GM19099 (cell line): ENCODE data around the gene ABCA3.

Experiments
- POLR2A ChIP-seq: IDR thresholded peaks from 3 replicates; pipeline ENCODE4 v1.6.1; 2011; ENCODE audit warnings: low read depth; ENCODE audit not compliant: insufficient read length; ENCODE audit errors: extremely low read depth

The ABCA3 gene

DNA sequence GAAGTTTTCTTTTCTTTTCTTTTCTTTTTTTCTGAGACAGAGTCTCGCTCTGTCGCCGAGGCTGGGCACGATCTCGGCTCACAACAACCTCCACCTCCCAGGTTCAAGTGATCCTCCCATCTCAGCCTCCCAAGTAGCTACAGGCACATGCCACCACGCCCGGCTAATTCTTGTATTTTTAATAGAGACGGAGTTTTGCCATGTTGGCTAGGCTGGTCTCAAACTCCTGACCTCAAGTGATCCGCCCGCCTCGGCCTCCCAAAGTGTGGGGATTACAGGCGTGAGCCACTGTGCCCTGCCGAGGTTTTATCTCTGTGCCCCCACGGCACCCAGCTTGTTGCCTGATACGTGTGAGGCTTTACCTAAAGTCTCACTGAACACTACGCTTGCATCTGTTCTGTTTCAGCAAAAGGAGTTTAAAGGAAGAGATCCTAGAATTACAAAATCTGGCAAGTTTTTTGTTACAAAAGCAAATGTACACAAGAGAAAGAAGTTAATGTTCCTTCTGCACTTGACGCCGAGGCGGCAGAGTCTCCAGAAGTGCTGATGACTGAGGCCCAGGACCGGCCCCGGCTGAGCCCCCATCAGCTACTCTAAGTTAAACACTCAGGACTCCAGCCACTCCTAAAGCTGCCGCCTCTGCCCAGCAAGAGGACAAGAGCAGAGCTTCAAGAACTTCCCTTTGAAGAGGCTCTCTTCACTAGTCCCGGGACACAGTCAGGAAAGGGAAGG lies 9.2 kb downstream of the ABCA3 start:
- no peak for TF ChIP-seq POLR2A

DNA sequence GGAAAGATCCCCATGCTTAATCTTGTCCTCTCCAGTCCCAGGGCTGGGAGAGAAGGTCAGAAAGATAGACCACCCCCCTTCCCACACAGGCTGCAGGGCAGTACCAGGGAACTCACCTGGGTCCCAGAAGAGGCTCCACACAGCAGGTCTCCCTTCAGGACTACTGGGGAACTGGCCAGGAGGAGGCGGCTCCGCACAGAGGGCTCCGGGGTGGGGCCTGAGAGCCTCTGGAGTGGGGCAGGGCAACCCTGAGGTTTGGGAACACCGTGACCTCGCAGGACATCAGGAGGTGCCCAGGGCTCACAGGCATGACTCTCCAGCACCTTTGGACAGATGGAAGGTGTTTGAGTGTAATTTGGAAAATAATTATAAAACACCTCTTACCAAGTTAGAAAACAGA lies 11.0 kb downstream of the ABCA3 start:
- TF ChIP-seq POLR2A, result no peak

DNA sequence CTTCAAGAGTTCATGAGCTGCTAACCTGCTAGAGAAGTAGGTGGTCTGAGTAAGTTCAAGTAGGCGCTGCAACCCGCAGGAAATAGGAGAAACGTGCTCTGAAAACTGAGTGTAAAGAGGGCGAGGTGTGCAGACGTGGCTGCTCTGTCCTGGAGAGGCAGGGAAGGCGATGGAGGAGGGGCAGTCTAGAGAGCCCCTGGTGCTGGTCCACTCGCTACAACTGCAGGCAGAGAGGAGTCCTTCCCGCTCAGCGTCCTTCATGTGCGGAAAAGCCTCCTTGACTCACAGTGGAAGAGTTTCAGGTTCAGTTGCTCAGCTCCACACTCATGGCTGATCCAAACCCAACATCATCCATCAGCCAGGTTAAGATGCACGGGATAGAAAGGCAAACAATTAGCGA lies 12.1 kb downstream of the ABCA3 start:
- TF ChIP-seq POLR2A, result no peak

GRCh38 chr16:2326191-2326590 lies 14.3 kb downstream of the ABCA3 start:
- no peak for TF ChIP-seq POLR2A

- TF ChIP-seq POLR2A, result no peak
Observed at GRCh38 chr16:2325791-2326190, 14.7 kb downstream of the ABCA3 start.

DNA sequence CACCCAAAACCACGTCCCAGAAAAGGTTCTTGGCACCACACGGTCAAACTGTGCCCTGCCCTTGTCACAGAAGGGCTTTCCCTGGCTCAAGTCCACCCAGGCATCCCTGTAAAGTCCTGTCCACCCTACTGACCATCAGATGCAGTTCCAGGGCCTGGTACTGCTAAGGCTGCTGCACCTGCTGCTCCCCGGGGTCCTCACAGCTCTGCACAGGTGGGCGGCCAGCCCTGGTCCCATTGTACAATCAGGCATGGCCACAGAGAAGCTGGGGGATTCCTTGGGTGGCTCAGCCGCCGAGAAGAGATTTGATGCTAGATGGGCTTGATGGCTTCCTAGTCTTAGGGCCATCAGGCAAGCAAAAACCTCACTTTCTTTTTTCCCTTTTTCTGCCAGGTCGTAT lies 15.3 kb downstream of the ABCA3 start:
- TF ChIP-seq POLR2A, result no peak

DNA sequence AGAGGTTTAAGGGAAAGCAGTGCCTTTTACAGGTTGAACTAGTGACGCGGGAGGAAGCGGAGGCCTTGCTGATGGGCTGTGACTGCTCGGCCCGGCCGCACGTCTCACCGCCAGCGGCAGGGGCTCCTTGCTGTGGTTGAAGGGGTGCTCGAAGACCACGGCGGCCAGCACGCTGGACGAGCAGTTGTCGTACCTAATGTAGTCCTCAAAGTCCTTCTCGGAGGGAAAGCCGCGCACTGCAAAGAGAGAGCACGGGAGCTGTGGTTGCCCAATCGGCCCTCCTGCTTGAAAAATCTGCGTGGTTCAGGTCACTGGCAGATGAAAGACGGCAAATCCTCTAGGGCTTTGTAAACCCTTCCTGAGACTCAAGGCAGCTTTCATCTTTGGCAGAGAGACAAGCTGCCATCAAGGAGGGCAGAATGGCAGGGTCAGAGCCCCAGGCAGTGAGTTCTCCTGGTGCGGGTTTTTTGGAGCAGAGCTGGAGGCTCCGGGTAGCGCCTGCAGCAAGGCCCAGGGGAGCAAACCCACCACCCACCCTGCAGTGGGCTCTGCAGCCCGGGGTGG lies 16.1 kb downstream of the ABCA3 start:
- no peak for TF ChIP-seq POLR2A

GRCh38 chr16:2323701-2324100 lies 16.8 kb downstream of the ABCA3 start:
- TF ChIP-seq POLR2A, result no peak

DNA sequence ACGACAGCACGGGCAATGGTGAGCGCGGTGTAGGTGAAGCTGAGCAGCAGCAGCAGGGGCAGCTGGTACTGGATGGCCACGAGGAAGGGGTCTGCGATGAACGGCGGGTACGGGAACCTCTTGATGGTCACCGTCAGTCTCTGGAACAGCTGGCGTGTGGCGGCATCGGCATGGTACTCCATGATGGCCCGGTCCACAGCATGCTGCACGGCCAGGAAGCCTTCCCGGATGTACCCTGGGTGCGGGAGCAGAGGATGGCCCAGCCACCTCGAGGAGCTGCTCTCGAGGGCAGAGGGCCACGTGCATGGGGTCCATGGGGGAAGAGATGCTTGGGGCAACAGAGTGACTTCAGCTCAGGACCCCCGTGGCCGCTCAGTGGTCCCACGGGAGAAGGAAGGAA lies 20.9 kb downstream of the ABCA3 start:
- no peak for TF ChIP-seq POLR2A

GRCh38 chr16:2317231-2318020 lies 23.1 kb downstream of the ABCA3 start:
- no peak for TF ChIP-seq POLR2A

GRCh38 chr16:2308089-2308962 lies 32.2 kb downstream of the ABCA3 start:
- no peak for TF ChIP-seq POLR2A

GRCh38 chr16:2299915-2300192 lies 40.7 kb downstream of the ABCA3 start:
- TF ChIP-seq POLR2A, result no peak

- TF ChIP-seq POLR2A, result no peak
Observed at GRCh38 chr16:2299121-2299914, 41.2 kb downstream of the ABCA3 start.

DNA sequence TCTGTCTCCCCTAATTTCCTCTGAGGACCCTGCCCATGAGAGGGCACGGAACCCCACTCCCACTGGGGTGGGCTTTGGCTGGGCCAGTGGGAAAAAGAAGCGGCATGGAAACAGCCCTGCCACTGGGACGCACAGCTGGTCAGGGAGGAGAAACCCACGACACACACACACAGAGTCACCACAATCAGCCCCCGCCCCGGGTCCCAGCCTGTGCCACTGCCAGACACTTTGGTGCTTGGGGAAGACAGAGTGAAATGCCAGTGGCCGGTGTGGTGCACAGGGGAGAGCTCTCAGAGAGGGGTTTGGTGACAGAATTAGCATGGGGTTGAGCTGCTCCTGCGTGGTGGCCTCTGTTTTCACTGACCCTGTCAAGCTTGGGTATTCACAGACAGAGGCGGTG lies 41.9 kb downstream of the ABCA3 start:
- TF ChIP-seq POLR2A, result no peak

DNA sequence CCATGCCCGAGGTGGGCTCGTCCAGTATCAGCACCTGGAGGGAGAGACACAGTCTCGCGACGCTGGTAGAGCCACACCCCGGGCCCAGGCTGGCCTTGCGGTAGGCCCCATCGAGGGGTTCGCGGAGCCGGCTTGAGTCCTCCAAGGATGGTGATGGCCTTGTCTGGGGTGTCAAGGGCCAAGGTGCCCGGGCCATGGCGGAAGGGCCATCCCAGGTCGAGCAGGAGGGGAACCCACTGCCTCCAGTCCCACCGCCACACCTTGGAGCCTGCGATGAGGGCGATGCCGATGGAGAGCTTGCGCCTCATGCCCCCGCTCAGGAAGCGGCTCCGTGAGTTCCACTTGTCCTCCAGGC lies 43.0 kb downstream of the ABCA3 start:
- no peak for TF ChIP-seq POLR2A
